PC-3 (cell line): ENCODE data around the gene TH. TPM values are rescaled to one million over a fixed set of nuclear protein-coding genes. Genes with fewer than 3 reads are reported as not detected.

ENCODE experiments used
- ATAC-seq: fragments of 200-7000 bp; cut with Tn5 transposase; 2 replicates; pipeline ENCODE4 v1.9.1; 2020; ENCODE audit warnings: mild to moderate bottlenecking, moderate library complexity
- BruUV-seq: library from RNA; stranded (reverse); fragments of 400-500 nt; replicated peaks from 2 replicates; lab custom pipeline; 2021; lab: Mats Ljungman, UMichigan
- CTCF ChIA-PET: fragments of 300-600 bp; sonication (Branson Sonifier 250); formaldehyde crosslinking; loops from one replicate; lab custom pipeline; 2022; ENCODE audit warnings: antibody characterized with exemption; lab: Charles Lee
- POLR2A ChIA-PET: fragments of 300-600 bp; sonication (Branson Sonifier 250); formaldehyde crosslinking; loops from one replicate; lab custom pipeline; 2022; ENCODE audit warnings: antibody characterized with exemption; ENCODE audit not compliant: unreplicated experiment; lab: Charles Lee
- DNase-seq: peaks from one replicate; pipeline ENCODE4 v3.0.0-alpha.2; 2015
- H2AFZ ChIP-seq: fragments of 300-600 bp; sonication (generic); 2 replicates; pipeline ENCODE4 v1.6.0; 2016; ENCODE audit warnings: antibody characterized with exemption, low read length
- H3F3A ChIP-seq: fragments of 300-600 bp; sonication (generic); one replicate; pipeline ENCODE4 v1.6.0; 2017; ENCODE audit warnings: antibody characterized with exemption, low read length, control low read depth, mild to moderate bottlenecking; ENCODE audit not compliant: unreplicated experiment
- H3K27ac ChIP-seq: fragments of 300-600 bp; sonication (generic); 2 replicates; pipeline ENCODE4 v1.5.1; 2016; ENCODE audit warnings: mild to moderate bottlenecking, low read length
- H3K27me3 ChIP-seq: fragments of 300-600 bp; sonication (generic); 2 replicates; pipeline ENCODE4 v1.6.1; 2016; ENCODE audit warnings: low read length, mixed read lengths
- H3K36me3 ChIP-seq: fragments of 300-600 bp; sonication (generic); 2 replicates; pipeline ENCODE4 v1.6.1; 2016; ENCODE audit warnings: low read depth, mixed run types, low read length, mixed read lengths
- H3K4me1 ChIP-seq: fragments of 300-600 bp; sonication (generic); 2 replicates; pipeline ENCODE4 v1.5.1; 2016; ENCODE audit warnings: low read length; ENCODE audit not compliant: insufficient read depth
- H3K4me2 ChIP-seq: fragments of 300-600 bp; sonication (generic); 2 replicates; pipeline ENCODE4 v1.6.0; 2016; ENCODE audit warnings: low read length
- H3K4me3 ChIP-seq: fragments of 300-600 bp; sonication (generic); 2 replicates; pipeline ENCODE4 v1.5.1; 2016; ENCODE audit warnings: mild to moderate bottlenecking, low read length, mixed read lengths
- H3K79me2 ChIP-seq: fragments of 300-600 bp; sonication (generic); 2 replicates; pipeline ENCODE4 v1.6.1; 2017; ENCODE audit warnings: low read length, mixed read lengths
- H3K9ac ChIP-seq: fragments of 300-600 bp; sonication (generic); 2 replicates; pipeline ENCODE4 v1.6.0; 2016; ENCODE audit warnings: mild to moderate bottlenecking, low read length
- H3K9me2 ChIP-seq: fragments of 300-600 bp; sonication (generic); replicated peaks from 2 replicates; pipeline ENCODE4 v1.6.1; 2016; ENCODE audit warnings: mixed run types, low read length, mixed read lengths
- H3K9me3 ChIP-seq: fragments of 300-600 bp; sonication (generic); 2 replicates; pipeline ENCODE4 v1.6.1; 2016; ENCODE audit warnings: low read length, mixed read lengths
- H4K20me1 ChIP-seq: fragments of 300-600 bp; sonication (generic); 2 replicates; pipeline ENCODE4 v1.6.1; 2016; ENCODE audit warnings: low read length, mixed read lengths
- CTCF ChIP-seq: fragments of 300-600 bp; sonication (generic); conservative IDR thresholded peaks from 2 replicates; pipeline ENCODE4 v1.5.1; 2017; ENCODE audit warnings: antibody characterized with exemption, low read depth, mild to moderate bottlenecking, low read length
- EZH2 ChIP-seq: fragments of 300-600 bp; sonication (generic); IDR thresholded peaks from one replicate; pipeline ENCODE4 v1.6.1; 2017; ENCODE audit warnings: antibody characterized with exemption, mild to moderate bottlenecking, low read length; ENCODE audit not compliant: unreplicated experiment
- EZH2phosphoT487 ChIP-seq: fragments of 300-600 bp; sonication (generic); IDR thresholded peaks from 2 replicates; pipeline ENCODE4 v1.6.1; 2018; ENCODE audit warnings: mild to moderate bottlenecking, antibody characterized with exemption, low read length, borderline replicate concordance
- intact Hi-C: fragments of 100-400 bp; cut with micrococcal nuclease; formaldehyde crosslinking; loops from 2 replicates; pipeline ENCODE4 v1.9.0; 2023
- total RNA-seq: library from RNA; depleted of rRNA; stranded (reverse); fragments of >200 nt; gene quantifications from 2 replicates; pipeline ENCODE4 v1.2.3, GENCODE V29; 2014

TH gene
- total RNA-seq, 1 experiment from 2014 or later: 8.3 TPM

- Histone ChIP-seq H3K4me2 (no peak overlapping the region), H4K20me1 (no peaks in the 10 kb centered on the region), H3K4me1 (no peaks in the 10 kb centered on the region), H3K27me3 (no peaks in the 10 kb centered on the region), H3K9me2 (no peaks in the 10 kb centered on the region), H3K36me3 (no peaks in the 10 kb centered on the region; the same call in 1 of the 2 replicates), H3K4me3 (no peak overlapping the region), H2AFZ (no peak overlapping the region), H3F3A (no peaks in the 10 kb centered on the region), H3K9ac (no peak overlapping the region), H3K27ac (no peak overlapping the region), H3K79me2 (no peaks in the 10 kb centered on the region), H3K9me3 (no peaks in the 10 kb centered on the region)
- intact Hi-C loops: loop anchor here (10.0 kb wide), 1 partner anchor 325 kb away; the partner anchor contains the start of genes SYT8 and TNNI2
- TF ChIP-seq EZH2: no peak
- TF ChIP-seq EZH2phosphoT487: no peak
- no peak for TF ChIP-seq CTCF
- no TSS peak for BruUV-seq
- ATAC-seq: no peak
- no peak for DNase-seq
- ChIA-PET POLR2A (no interaction called here), CTCF (no interaction called here)
Measured at GRCh38 chr11:2159536-2160413, 11.8 kb downstream of the TH start.

- TF ChIP-seq CTCF (no peak), EZH2 (no peak), EZH2phosphoT487 (no peak)
- H3K9ac ChIP-seq: no peak overlapping the region
- DNase-seq (no peak), ATAC-seq (no peak)
- BruUV-seq: no TSS peak
- intact Hi-C loops: loop anchor here (10.0 kb wide), 1 partner anchor 324 kb away; the partner anchor contains the start of genes SYT8 and TNNI2
- POLR2A ChIA-PET: no interaction called here
- no peaks in the 10 kb centered on the region for H3K9me2 ChIP-seq
- H3K79me2 ChIP-seq: no peaks in the 10 kb centered on the region
- no peak overlapping the region for H3K4me3 ChIP-seq
- CTCF ChIA-PET: no interaction called here
- H3K4me1 ChIP-seq: no peaks in the 10 kb centered on the region
- H3K27me3 ChIP-seq: no peaks in the 10 kb centered on the region
- no peaks in the 10 kb centered on the region; the same call in 1 of the 2 replicates for H3K36me3 ChIP-seq
- H3K4me2 ChIP-seq: no peak overlapping the region
- no peak overlapping the region for H2AFZ ChIP-seq
- no peaks in the 10 kb centered on the region for H3F3A ChIP-seq
- no peak overlapping the region for H3K27ac ChIP-seq
- no peaks in the 10 kb centered on the region for H4K20me1 ChIP-seq
- H3K9me3 ChIP-seq: no peaks in the 10 kb centered on the region
Measured at GRCh38 chr11:2158966-2159365, 12.6 kb downstream of the TH start.

GRCh38 chr11:2158296-2158737 is 13.3 kb downstream of the TH start:
- Histone ChIP-seq H3K9ac (no peak overlapping the region), H4K20me1 (no peaks in the 10 kb centered on the region), H3K4me2 (no peak overlapping the region), H3K4me1 (no peaks in the 10 kb centered on the region), H3K27ac (no peak overlapping the region), H3K9me3 (no peaks in the 10 kb centered on the region), H3K27me3 (no peaks in the 10 kb centered on the region), H3K9me2 (no peaks in the 10 kb centered on the region), H2AFZ (no peak overlapping the region), H3K4me3 (no peak overlapping the region), H3K79me2 (no peaks in the 10 kb centered on the region), H3F3A (no peaks in the 10 kb centered on the region), H3K36me3 (no peaks in the 10 kb centered on the region; the same call in 1 of the 2 replicates)
- intact Hi-C loops: loop anchor here (10.0 kb wide), 1 partner anchor 324 kb away; the partner anchor contains the start of genes SYT8 and TNNI2
- ChIA-PET POLR2A (no interaction called here), CTCF (no interaction called here)
- DNase-seq: no peak
- no peak for TF ChIP-seq EZH2
- TF ChIP-seq EZH2phosphoT487: no peak
- no peak for TF ChIP-seq CTCF
- no TSS peak for BruUV-seq
- no peak for ATAC-seq
